Measurements from ENCODE around the gene TMSB10.

DNA sequence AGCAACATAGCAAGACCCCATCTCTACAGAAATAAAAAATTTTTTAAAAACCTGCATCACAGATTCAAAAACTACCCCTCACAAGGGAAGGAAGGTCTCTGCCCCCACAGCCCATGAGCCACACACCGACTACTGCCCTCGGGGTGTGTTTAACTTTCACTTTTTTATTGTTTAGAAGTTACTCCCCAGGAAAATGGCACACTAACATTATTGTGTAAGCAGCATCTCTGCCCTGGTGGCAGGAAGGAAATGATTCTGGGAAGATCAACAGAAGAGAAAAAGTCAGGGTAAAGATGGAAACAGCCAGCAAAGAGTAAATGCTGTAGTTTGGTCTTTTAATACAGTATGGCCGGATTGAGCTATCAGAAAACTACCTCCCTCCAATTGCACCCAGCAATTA, 46.5 kb upstream of the TMSB10 start:
- TF ChIP-seq, protein P1, sequence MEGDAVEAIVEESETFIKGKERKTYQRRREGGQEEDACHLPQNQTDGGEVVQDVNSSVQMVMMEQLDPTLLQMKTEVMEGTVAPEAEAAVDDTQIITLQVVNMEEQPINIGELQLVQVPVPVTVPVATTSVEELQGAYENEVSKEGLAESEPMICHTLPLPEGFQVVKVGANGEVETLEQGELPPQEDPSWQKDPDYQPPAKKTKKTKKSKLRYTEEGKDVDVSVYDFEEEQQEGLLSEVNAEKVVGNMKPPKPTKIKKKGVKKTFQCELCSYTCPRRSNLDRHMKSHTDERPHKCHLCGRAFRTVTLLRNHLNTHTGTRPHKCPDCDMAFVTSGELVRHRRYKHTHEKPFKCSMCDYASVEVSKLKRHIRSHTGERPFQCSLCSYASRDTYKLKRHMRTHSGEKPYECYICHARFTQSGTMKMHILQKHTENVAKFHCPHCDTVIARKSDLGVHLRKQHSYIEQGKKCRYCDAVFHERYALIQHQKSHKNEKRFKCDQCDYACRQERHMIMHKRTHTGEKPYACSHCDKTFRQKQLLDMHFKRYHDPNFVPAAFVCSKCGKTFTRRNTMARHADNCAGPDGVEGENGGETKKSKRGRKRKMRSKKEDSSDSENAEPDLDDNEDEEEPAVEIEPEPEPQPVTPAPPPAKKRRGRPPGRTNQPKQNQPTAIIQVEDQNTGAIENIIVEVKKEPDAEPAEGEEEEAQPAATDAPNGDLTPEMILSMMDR (conservative IDR thresholded peaks at IDR 0.05; ENCODE audit: low read depth, low read length): no peak
- no peak for TF ChIP-seq EZH2 (IDR thresholded peaks at IDR 0.05; ENCODE audit: borderline replicate concordance, low read depth, low read length, poor library complexity, severe bottlenecking)

Data from A673 (cell line).